Liver (tissue), 3 donors: ENCODE data around the gene SLC1A3.

Source experiments
- GABPA ChIP-seq, 2 donors: IDR thresholded peaks in 1 of 2; conservative IDR thresholded peaks in 1 of 2; 2 replicates each; pipeline ENCODE4 v1.6.1; 2016; ENCODE audit warnings: antibody characterized with exemption in 2 of 2, mild to moderate bottlenecking in 1 of 2, moderate library complexity in 1 of 2
- RAD21 ChIP-seq, 2 donors: IDR thresholded peaks; 2 replicates each; pipeline ENCODE4 v1.6.1; 2016; ENCODE audit warnings: antibody characterized with exemption in 2 of 2, mild to moderate bottlenecking in 2 of 2
- TF ChIP-seq, protein P1 (sequence below): fragments of 150-350 bp; IDR thresholded peaks from 2 replicates; pipeline ENCODE4 v1.5.1; 2017; ENCODE audit warnings: improper control_type of control experiment, low read depth, low read length; ENCODE audit not compliant: missing input control
- donor health status: healthy.
- donor health status: healthy.

DNA sequence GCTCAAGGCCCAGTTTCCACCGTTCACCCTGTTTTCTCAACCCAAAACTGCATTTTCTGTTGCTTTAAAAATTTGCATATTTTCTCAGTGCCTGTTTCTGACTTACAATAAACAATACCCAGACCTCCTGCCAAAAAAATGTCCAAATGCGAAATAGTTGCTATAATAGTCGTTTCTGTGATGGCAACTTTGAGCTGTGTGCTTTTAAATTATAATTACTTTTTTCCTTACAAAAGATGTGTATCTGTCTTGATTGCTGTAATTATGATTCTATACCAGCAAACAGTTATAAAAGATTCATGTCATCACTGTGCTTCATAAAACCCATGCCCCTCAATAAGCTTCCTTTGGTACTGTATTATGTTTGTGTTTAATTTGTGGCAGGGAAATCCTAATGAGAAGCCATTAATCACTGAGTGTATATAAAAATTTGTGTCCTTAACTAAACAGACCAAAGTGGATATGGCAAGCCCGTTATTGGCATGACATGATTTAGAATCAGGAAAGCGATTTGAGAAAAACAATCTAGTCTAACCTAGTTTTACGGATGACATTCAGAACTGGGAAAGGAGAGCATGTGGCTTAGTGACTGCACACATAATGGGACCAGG is 5.4 kb upstream of the SLC1A3 start:
- no peak for TF ChIP-seq GABPA (IDR thresholded peaks at IDR 0.05 in 1 of 2, conservative IDR thresholded peaks at IDR 0.05 in 1 of 2)
- TF ChIP-seq, protein P1, sequence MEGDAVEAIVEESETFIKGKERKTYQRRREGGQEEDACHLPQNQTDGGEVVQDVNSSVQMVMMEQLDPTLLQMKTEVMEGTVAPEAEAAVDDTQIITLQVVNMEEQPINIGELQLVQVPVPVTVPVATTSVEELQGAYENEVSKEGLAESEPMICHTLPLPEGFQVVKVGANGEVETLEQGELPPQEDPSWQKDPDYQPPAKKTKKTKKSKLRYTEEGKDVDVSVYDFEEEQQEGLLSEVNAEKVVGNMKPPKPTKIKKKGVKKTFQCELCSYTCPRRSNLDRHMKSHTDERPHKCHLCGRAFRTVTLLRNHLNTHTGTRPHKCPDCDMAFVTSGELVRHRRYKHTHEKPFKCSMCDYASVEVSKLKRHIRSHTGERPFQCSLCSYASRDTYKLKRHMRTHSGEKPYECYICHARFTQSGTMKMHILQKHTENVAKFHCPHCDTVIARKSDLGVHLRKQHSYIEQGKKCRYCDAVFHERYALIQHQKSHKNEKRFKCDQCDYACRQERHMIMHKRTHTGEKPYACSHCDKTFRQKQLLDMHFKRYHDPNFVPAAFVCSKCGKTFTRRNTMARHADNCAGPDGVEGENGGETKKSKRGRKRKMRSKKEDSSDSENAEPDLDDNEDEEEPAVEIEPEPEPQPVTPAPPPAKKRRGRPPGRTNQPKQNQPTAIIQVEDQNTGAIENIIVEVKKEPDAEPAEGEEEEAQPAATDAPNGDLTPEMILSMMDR: no peak
- no peak for TF ChIP-seq RAD21 (IDR thresholded peaks at IDR 0.05)
